A549 treated with GW870086 at 1 μM for 4 hours (cell line): ENCODE data around the gene IRF6. TPM values are rescaled to one million over a fixed set of nuclear protein-coding genes. Genes with fewer than 3 reads are reported as not detected.

Source experiments
- total RNA-seq: library from RNA; stranded (reverse); fragments of 200-300 nt; extraction: Qiagen RNA extraction; gene quantifications from 5 replicates; pipeline ENCODE4 v1.2.3, GENCODE V29; 2022; ENCODE audit warnings: low read depth

Gene IRF6
- total RNA-seq: 0.09 to 0.16 TPM (median 0.13 TPM) in 5 replicates

DNA sequence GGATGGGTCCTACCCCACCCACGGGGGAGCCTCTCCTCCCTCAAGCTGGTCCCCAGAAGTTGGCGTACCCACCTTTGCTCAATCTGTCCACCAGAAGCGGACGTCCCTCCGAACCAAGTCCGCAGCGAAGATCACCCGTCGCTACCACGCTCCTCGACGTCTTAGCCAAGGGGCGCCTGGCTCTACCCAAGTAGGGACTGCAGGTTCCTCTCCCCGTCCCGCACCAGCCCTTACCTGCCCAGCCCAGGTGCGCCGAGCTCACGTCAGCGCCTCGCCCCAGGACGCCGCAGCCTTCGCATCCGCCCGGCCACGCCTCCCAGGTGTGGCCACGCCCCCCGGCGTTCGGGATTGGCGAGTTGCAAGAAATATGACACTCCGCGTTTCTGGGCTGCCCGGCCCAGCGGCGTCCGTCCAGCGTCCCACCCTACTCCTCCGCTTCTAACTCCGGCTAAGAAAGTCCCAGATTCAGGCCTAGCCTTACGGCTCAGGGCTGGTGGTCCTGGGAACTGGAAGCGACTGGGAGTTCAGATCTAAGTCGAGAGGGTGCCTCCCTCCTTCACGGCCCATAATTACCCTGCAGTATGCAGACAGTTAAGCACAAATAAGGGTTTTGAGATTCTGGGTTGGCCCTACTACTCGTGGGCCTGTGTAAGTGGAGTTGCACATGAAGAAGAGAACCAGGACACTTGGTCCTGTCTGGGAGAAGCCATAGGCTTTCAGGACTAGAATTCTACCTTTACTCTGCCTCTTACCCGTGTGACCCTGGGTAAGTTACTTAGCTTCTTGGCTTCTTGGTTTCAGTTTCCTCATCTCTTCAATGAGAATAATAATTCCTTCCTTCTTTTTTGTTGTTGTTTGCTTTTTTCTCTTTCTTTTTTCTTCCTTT is at the start of gene IRF6:
IRF6 (minus strand) TSS at position 268 of the 886 bp plus-strand sequence. CDS start 4,729 bp downstream, outside the sequence.

DNA sequence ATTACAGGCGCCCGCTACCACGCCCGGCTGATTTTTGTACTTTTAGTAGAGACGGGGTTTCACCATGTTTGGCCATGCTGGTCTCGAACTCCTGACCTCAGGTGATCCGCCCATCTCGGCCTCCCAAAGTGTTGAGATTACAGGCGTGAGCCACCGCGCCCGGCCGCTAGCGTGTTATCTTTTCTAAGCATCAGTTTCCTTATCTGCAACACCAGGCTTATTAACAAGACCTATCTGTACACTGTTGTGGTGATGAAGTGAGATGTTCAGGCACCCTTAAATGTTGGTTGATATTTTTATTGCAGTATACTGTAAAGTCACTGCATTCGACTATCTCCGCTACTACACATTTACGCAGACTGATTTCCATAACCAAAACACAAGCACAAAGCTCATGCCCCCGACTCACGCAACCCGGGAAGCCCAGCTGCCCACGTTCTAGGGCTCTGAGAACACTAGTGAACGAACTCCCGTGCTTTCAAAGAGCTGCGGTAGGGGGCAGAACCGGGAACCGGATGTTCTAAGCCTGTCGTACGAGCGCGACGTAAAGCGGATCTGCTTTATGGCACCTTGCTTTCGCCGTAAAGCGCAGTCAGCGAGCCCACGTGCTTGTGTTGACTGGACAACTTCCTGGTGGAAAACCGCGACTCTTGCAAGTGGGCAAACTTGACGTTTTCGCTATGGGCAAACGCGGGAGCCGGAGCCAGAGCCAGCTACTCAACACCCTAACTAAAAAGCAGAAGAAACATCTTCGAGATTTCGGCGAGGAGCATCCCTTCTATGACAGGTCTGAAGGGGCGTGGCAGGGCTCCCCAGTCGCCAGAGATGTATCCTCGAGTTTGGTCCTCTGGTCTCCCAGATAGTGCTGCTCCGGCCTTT is 21.7 kb upstream of the IRF6 start, which contains the start of gene UTP25:
UTP25 (plus strand) TSS at position 589 of the 879 bp plus-strand sequence; CDS start at position 681, 92 bp downstream.

DNA sequence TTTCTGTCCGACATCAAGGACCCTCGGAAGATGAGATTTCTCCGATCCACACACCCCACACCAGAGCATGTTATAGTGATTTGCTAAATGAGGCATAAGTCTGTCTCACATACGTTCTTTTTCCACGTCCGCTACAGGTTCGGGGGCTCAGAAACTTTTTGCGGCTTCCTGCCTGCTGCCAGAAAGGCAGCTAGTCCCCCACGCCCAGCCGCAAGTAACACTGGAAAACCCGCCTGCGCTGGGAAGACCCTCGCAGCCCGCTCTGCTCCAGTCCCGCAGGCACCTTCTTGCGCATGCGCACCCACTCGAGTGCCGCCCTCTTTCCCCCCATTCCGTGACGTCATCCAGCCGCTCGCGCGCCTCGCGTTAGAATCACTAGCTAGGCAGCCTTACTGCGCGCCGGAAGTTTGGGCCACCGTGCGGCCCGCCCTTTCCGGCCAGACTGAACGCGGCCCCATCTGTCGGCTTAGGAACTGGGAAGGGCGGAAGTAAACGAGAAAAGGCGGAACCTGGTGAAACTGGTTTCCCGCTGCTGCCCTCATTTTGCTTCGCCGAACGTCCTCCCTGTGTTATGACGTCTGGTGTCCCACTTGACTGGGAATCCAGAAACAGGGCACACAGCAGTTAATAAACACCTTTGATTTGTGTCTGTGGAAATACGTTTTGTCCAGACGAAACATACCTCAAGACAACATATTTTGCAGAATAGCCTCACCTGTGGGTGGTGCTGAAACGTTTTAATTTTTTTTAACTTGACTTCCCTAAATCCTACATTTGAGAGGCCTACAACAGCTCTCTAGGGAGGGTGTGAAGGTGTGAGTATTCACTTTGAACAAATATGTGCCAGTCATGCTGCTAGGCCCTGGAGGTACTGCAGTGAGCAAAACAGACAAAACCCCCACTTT is 21.4 kb downstream of the IRF6 start, which contains the start of gene C1orf74:
C1orf74 (minus strand) TSS at position 295 of the 905 bp plus-strand sequence. CDS start 925 bp downstream, outside the sequence.

DNA sequence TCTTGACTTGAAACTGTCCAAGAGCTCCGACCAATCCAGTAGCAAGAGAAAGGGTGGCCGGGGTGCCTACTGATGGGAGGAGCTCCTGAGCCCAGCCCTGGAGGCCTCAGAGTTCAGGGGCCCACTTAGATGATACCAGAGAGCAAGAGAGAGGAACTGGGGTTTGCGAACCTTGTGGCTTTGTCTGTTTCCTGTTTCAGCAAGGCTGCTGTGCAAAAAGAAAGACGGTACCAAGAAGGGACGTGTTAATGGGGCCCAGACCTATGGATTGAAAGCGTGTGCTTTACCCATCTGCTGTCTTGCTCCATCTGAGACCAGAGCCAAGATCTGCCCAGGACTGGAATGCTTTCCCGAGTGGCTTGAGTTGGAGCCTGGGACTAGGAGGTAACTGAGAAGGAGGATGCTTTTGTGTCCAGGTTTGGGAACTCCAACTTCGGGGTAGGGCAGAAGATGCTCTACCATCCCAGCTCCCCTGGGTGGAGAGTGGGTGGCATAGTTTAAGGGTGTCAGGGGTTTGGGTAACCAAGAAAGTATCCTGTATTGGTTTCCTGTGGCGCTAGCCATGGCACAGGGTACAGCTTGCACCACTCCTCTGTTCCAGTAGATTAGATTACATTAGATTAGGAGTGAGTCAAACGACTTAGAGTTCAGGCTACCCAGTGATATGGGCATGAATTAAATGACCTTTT is 49.9 kb downstream of the IRF6 start, which contains the start of gene TRAF3IP3:
TRAF3IP3 (plus strand) TSS at position 128 of the 689 bp plus-strand sequence. CDS start 3,987 bp downstream, outside the sequence.

Other genes starting within 250 kb of the IRF6 start
- gene CAMK1G, start 222.4 kb downstream of the IRF6 start, total RNA-seq: 0.16 to 0.51 TPM (median 0.26 TPM) in 5 replicates
- gene LAMB3, start 153.7 kb downstream of the IRF6 start, total RNA-seq: 18.3 to 22.7 TPM (median 19.3 TPM) in 5 replicates
- 3.0 to 4.7 TPM (median 3.4 TPM) in 5 replicates for gene G0S2, start 130.7 kb downstream of the IRF6 start, total RNA-seq
- 0.09 to 0.65 TPM (median 0.26 TPM) in 3 of 5 replicates, not detected in the others for gene HSD11B1, start 101.3 kb downstream of the IRF6 start, total RNA-seq
- gene TRAF3IP3, start 50.1 kb downstream of the IRF6 start, total RNA-seq: not detected in 5 replicates
- gene C1orf74, start 21.6 kb downstream of the IRF6 start, total RNA-seq: 1.1 to 1.6 TPM (median 1.6 TPM) in 5 replicates
- gene UTP25, start 21.8 kb upstream of the IRF6 start, total RNA-seq: 9.7 to 10.8 TPM (median 10.2 TPM) in 5 replicates
- gene SYT14, start 132.1 kb upstream of the IRF6 start, total RNA-seq: 0.05 to 0.13 TPM (median 0.05 TPM) in 4 of 5 replicates, not detected in the other